ENCODE results near the gene PDE3A. TPM values are rescaled to one million over a fixed set of nuclear protein-coding genes. Genes with fewer than 3 reads are reported as not detected.

PDE3A gene
- total RNA-seq, 2 donors from 2014 or later = 80.7 to 127 TPM

DNA sequence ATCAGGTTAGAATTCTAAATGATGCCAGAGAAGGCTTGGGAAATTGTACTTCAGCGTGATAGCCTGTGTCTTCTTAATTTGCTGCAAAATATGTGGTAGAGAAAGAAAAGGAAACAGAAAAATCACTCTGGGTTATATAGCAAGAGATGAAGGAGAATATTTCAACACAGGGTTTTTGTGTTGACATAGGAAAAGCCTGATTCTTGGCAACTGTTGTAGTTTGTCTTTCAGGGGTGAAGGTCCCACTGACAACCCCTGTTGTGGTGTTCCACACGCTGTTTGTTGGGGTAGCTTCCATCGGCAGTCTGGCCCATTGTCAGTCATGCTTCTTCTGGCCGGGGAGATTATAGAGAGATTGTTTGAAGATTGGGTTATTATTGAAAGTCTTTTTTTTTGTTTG lies 313.0 kb downstream of the PDE3A start:
- no peak for DNase-seq (ENCODE audit: low spot score)
- H3K4me1 ChIP-seq = no peaks in the 10 kb centered on the region
- TF ChIP-seq, protein P1, sequence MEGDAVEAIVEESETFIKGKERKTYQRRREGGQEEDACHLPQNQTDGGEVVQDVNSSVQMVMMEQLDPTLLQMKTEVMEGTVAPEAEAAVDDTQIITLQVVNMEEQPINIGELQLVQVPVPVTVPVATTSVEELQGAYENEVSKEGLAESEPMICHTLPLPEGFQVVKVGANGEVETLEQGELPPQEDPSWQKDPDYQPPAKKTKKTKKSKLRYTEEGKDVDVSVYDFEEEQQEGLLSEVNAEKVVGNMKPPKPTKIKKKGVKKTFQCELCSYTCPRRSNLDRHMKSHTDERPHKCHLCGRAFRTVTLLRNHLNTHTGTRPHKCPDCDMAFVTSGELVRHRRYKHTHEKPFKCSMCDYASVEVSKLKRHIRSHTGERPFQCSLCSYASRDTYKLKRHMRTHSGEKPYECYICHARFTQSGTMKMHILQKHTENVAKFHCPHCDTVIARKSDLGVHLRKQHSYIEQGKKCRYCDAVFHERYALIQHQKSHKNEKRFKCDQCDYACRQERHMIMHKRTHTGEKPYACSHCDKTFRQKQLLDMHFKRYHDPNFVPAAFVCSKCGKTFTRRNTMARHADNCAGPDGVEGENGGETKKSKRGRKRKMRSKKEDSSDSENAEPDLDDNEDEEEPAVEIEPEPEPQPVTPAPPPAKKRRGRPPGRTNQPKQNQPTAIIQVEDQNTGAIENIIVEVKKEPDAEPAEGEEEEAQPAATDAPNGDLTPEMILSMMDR (IDR thresholded peaks at IDR 0.05) = no peak
- no peaks in the 10 kb centered on the region for H3K27me3 ChIP-seq
- H3K4me3 ChIP-seq = no peak overlapping the region
- peaks cover 33% of the 10 kb centered on the region for H3K36me3 ChIP-seq
- no peak overlapping the region for H3K27ac ChIP-seq
- peaks cover 0 to 8% of the 10 kb centered on the region in 2 donors for H3K9me3 ChIP-seq

DNA sequence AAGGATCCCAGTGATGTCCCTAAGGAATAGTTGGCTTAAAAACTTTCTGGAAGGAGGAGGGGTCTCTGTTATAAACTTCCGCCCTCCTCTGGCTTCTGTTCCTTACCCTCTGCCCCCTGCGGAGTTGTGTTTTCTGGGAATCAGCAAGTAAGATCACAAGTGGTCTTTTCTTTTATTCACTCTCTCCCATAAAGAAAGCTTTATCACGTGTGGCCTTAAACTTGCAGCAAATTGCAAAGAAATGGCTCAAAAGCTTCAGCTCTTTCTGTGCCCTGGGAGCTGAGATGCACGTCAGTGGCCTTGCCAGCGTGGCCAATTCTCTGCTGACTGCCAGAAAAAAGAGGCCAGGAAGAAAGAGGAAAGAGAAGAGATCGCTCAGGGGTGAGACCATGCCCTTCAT lies 326.9 kb downstream of the PDE3A start, which contains the start of gene SLCO1C1:
Gene SLCO1C1, plus strand, starts transcription at position 101 of the 400 bp plus-strand sequence. CDS start 4,245 bp downstream, outside the sequence.
- DNase-seq (ENCODE audit: low spot score) = no peak
- no peak within 1 kb of the TSS for H3K4me3 ChIP-seq
- no peaks in the 10 kb centered on the region for H3K27me3 ChIP-seq
- no peaks in the 10 kb centered on the region for H3K36me3 ChIP-seq
- no peaks in the 10 kb centered on the region for H3K9me3 ChIP-seq
- no peak within 1 kb of the TSS for H3K27ac ChIP-seq
- TF ChIP-seq, protein P1 (IDR thresholded peaks at IDR 0.05) = no peak
- H3K4me1 ChIP-seq = no peaks in the 10 kb centered on the region

DNA sequence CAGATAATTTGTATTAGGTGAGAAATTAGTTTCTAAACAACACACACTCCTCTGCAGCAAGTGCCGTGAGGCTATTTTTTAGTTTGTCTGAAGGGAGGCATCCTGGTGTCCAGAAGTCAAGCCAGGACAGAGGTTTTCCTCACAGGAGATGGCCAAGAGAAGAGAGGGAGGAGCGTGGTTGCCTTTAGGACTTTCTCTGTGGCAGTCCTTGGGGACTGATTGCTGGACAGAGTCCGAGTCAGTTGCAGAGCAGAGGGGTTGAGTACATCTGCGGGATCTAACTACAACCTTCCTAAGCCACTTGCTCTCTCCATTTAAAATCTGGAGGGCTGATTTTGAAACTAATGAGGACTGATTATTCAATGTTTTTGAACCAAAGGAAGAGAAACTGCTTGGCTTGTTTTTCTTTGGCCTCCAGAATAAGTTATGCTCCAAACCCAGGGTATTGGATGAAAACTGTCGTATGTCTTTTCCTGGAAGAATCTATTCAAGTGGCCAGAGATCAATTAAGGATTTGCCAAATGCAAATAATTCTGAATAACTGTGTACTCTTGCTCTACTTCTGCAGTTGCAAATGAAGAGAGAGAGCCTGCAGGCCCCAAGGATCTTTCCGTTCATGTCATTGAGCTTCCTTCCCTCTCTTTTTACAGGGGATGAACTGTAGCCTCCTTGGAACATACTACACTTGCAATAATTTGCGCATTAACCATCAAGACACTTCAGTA lies 328.0 kb downstream of the PDE3A start:
- H3K36me3 ChIP-seq = no peaks in the 10 kb centered on the region
- TF ChIP-seq, protein P1 (IDR thresholded peaks at IDR 0.05) = no peak
- H3K4me3 ChIP-seq = no peak overlapping the region
- no peak for DNase-seq (ENCODE audit: low spot score)
- H3K27ac ChIP-seq = no peak overlapping the region
- no peaks in the 10 kb centered on the region for H3K27me3 ChIP-seq
- H3K9me3 ChIP-seq = no peaks in the 10 kb centered on the region
- no peaks in the 10 kb centered on the region for H3K4me1 ChIP-seq

DNA sequence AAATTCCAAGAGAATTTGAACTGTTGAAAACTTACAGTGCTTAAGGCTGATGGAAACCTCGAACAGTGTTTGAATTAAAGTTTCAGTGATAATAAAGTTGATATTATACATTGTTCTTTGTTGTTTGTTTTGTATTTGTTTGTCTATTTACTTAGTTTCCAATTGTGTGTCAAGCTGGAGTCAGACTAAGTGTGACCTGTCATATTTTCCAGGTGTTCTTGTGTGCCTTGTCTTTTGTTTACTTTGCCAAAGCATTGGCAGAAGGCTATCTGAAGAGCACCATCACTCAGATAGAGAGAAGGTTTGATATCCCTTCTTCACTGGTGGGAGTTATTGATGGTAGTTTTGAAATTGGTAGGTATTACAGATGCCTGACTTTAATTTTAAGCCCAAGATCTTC lies 332.8 kb downstream of the PDE3A start:
- H3K9me3 ChIP-seq = no peaks in the 10 kb centered on the region
- no peaks in the 10 kb centered on the region for H3K27me3 ChIP-seq
- H3K36me3 ChIP-seq = no peaks in the 10 kb centered on the region
- H3K27ac ChIP-seq = no peak overlapping the region
- DNase-seq (ENCODE audit: low spot score) = no peak
- TF ChIP-seq, protein P1 (IDR thresholded peaks at IDR 0.05) = no peak
- no peaks in the 10 kb centered on the region for H3K4me1 ChIP-seq
- no peak overlapping the region for H3K4me3 ChIP-seq

DNA sequence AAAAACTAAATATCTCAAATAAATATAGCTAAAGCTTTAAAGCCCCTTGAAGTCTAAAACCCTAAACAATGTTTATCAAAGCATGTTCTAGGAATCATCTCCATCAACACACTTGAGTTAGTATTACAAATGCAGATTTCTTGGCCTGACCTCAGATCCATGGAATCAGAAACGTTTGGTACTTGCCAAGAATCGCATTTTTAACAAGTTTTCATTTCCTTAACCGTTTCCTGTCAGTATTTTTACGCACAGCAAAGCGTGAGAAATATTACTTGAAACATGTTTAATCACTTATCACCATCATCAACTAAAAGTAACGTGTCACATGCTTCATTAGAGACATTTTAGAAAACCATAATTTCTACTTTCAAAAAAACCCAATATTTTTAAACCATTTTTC lies 336.5 kb downstream of the PDE3A start:
- TF ChIP-seq, protein P1 (IDR thresholded peaks at IDR 0.05) = no peak
- Histone ChIP-seq H3K4me3 (no peak overlapping the region), H3K4me1 (no peaks in the 10 kb centered on the region), H3K36me3 (no peaks in the 10 kb centered on the region), H3K27ac (no peak overlapping the region), H3K27me3 (no peaks in the 10 kb centered on the region), H3K9me3 (no peaks in the 10 kb centered on the region)
- DNase-seq (ENCODE audit: low spot score) = no peak

DNA sequence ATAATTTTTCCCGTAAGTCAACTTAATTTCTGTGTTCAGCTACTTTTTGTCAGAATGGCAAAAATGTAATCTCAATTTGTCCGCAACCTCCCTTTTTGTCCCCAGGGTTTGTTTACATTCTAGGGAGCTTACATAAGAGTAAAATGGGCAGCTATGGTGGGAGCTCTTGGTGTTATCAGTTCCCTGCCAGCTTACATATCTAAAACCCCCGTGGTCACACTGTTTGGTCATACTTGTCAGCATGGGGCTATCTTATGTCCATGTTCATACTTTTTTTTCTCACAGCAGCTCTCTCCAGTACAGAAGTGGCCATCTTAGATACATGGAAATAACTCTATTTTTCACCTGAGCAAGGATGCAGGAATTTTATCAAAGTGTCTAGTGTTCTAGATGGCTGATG lies 343.5 kb downstream of the PDE3A start:
- no peak for DNase-seq (ENCODE audit: low spot score)
- Histone ChIP-seq H3K36me3 (no peaks in the 10 kb centered on the region), H3K4me3 (no peak overlapping the region), H3K9me3 (no peaks in the 10 kb centered on the region), H3K27me3 (no peaks in the 10 kb centered on the region), H3K27ac (no peak overlapping the region), H3K4me1 (no peaks in the 10 kb centered on the region)
- TF ChIP-seq, protein P1 (IDR thresholded peaks at IDR 0.05) = no peak
